DND-41 (cell line): ENCODE measurements around the gene KAT6B.
A peak's percentile ranks its signal among the peaks of the same experiment; 100 is the strongest.

Experiments
- ATAC-seq: fragments of 200-7000 bp; cut with Tn5 transposase; 3 replicates; pipeline ENCODE4 v1.9.1; 2021; ENCODE audit warnings: low read depth; ENCODE audit not compliant: insufficient read depth
- DNase-seq: peaks from one replicate; pipeline ENCODE4 v3.0.0-alpha.2; 2020
- H2AFZ ChIP-seq: 2 replicates; pipeline ENCODE4 v1.6.0; 2012; ENCODE audit warnings: low read depth, low read length
- H3K27ac ChIP-seq: 2 replicates; pipeline ENCODE4 v1.5.1; 2012; ENCODE audit warnings: low read length, inconsistent platforms
- H3K27me3 ChIP-seq: fragments of 200-600 bp; sonication (generic); 2 replicates; pipeline ENCODE4 v1.6.0; 2012; ENCODE audit warnings: low read length, mild to moderate bottlenecking, inconsistent platforms; ENCODE audit not compliant: insufficient read depth, poor library complexity
- H3K36me3 ChIP-seq: 2 replicates; pipeline ENCODE4 v1.5.1; 2012; ENCODE audit warnings: low read length, inconsistent platforms; ENCODE audit not compliant: insufficient read depth
- H3K4me1 ChIP-seq: 2 replicates; pipeline ENCODE4 v1.5.1; 2012; ENCODE audit warnings: mild to moderate bottlenecking, low read length; ENCODE audit not compliant: insufficient read depth
- H3K4me2 ChIP-seq: 2 replicates; pipeline ENCODE4 v1.6.0; 2012; ENCODE audit warnings: mild to moderate bottlenecking, moderate library complexity, low read length, inconsistent platforms; ENCODE audit not compliant: insufficient read depth
- H3K4me3 ChIP-seq, 2 experiments: fragments of 200-600 bp in 1 of 2; shearing (Covaris generic) in 1 of 2; 2 replicates each; pipeline ENCODE4 v1.5.1; 2012 to 2016; ENCODE audit warnings: inconsistent platforms in 2 of 2, low read length in 2 of 2, mild to moderate bottlenecking in 2 of 2, low read depth in 1 of 2, moderate library complexity in 1 of 2
- H3K79me2 ChIP-seq: 2 replicates; pipeline ENCODE4 v1.6.0; 2012; ENCODE audit warnings: low read length, inconsistent platforms; ENCODE audit not compliant: insufficient read depth
- H3K9ac ChIP-seq: 2 replicates; pipeline ENCODE4 v1.6.0; 2012; ENCODE audit warnings: low read depth, mild to moderate bottlenecking, inconsistent platforms, low read length, moderate library complexity
- H3K9me3 ChIP-seq: 2 replicates; pipeline ENCODE4 v1.5.1; 2012; ENCODE audit warnings: low read length, moderate library complexity, mild to moderate bottlenecking, inconsistent platforms; ENCODE audit not compliant: insufficient read depth, severe bottlenecking
- H4K20me1 ChIP-seq: 2 replicates; pipeline ENCODE4 v1.6.0; 2012; ENCODE audit warnings: low read length; ENCODE audit not compliant: insufficient read depth
- CTCF ChIP-seq: IDR thresholded peaks from 2 replicates; pipeline ENCODE4 v1.5.1; 2012; ENCODE audit warnings: borderline replicate concordance, low read length, moderate library complexity, mild to moderate bottlenecking; ENCODE audit not compliant: poor library complexity, severe bottlenecking; ENCODE audit errors: extremely low read depth
- EZH2 ChIP-seq: IDR thresholded peaks from 3 replicates; pipeline ENCODE4 v1.6.1; 2012; ENCODE audit warnings: borderline replicate concordance, low read depth, mild to moderate bottlenecking, moderate library complexity, low read length, inconsistent platforms; ENCODE audit not compliant: severe bottlenecking

Gene KAT6B

GRCh38 chr10:74962517-74962916, 136.1 kb downstream of the KAT6B start:
- Histone ChIP-seq H2AFZ (no peak overlapping the region), H3K4me2 (no peak overlapping the region), H3K79me2 (no peaks in the 10 kb centered on the region), H3K9me3 (no peaks in the 10 kb centered on the region), H3K4me3 (no peak overlapping the region), H3K36me3 (no peaks in the 10 kb centered on the region), H4K20me1 (no peaks in the 10 kb centered on the region), H3K9ac (no peak overlapping the region), H3K4me1 (peaks cover 4% of the 10 kb centered on the region), H3K27ac (no peak overlapping the region), H3K27me3 (no peaks in the 10 kb centered on the region)
- TF ChIP-seq CTCF (no peak), EZH2 (no peak)
- ATAC-seq (no peak), DNase-seq (no peak)

GRCh38 chr10:74963549-74963948, 137.1 kb downstream of the KAT6B start:
- no peak overlapping the region for H2AFZ ChIP-seq
- no peak overlapping the region for H3K27ac ChIP-seq
- no peak overlapping the region for H3K4me2 ChIP-seq
- no peaks in the 10 kb centered on the region for H3K79me2 ChIP-seq
- TF ChIP-seq CTCF (no peak), EZH2 (no peak)
- H3K4me1 ChIP-seq = peaks cover 14% of the 10 kb centered on the region
- no peak overlapping the region for H3K9ac ChIP-seq
- DNase-seq (no peak), ATAC-seq (no peak)
- no peaks in the 10 kb centered on the region for H3K9me3 ChIP-seq
- H3K36me3 ChIP-seq = no peaks in the 10 kb centered on the region
- H3K4me3 ChIP-seq = no peak overlapping the region
- H4K20me1 ChIP-seq = no peaks in the 10 kb centered on the region
- H3K27me3 ChIP-seq = no peaks in the 10 kb centered on the region

- no peak for TF ChIP-seq EZH2
- no peak for TF ChIP-seq CTCF
- Histone ChIP-seq H3K27me3 (no peaks in the 10 kb centered on the region), H3K27ac (peak overlapping the region; percentile 53), H4K20me1 (no peaks in the 10 kb centered on the region), H3K4me1 (peaks cover 26% of the 10 kb centered on the region), H2AFZ (0 out of 2 replicates have a peak overlapping the region, but pooled peaks have one; percentile 4), H3K9me3 (no peaks in the 10 kb centered on the region), H3K4me3 (no peak overlapping the region), H3K36me3 (no peaks in the 10 kb centered on the region), H3K9ac (0 out of 2 replicates have a peak overlapping the region, but pooled peaks have one; percentile 9), H3K4me2 (peak overlapping the region; percentile 8; the same call in 1 of the 2 replicates), H3K79me2 (no peaks in the 10 kb centered on the region)
- peak; percentile 54; the same call in 2 of the 3 replicates for ATAC-seq
- DNase-seq = no peak
Observed at GRCh38 chr10:74967911-74968666, 141.7 kb downstream of the KAT6B start.
